ENCODE results near the gene ALG14.

The ALG14 gene

GRCh38 chr1:94935034-94935433, 137.7 kb downstream of the ALG14 start:
- no peaks in the 10 kb centered on the region for H3K36me3 ChIP-seq
- no peak for DNase-seq
- H3K4me3 ChIP-seq (ENCODE audit: low read depth, low read length) = no peak overlapping the region
- no peaks in the 10 kb centered on the region for H3K9me3 ChIP-seq (ENCODE audit: severe bottlenecking)
- no peaks in the 10 kb centered on the region for H3K27me3 ChIP-seq (ENCODE audit: insufficient read depth, low read depth, severe bottlenecking)
- H3K27ac ChIP-seq = no peak overlapping the region
- TF ChIP-seq CTCF (IDR thresholded peaks at IDR 0.05; ENCODE audit: low read depth, low read length) = no peak

GRCh38 chr1:94934551-94934950, 138.2 kb downstream of the ALG14 start:
- Histone ChIP-seq H3K36me3 (no peaks in the 10 kb centered on the region), H3K27me3 (ENCODE audit: insufficient read depth, low read depth, severe bottlenecking) (no peaks in the 10 kb centered on the region), H3K9me3 (ENCODE audit: severe bottlenecking) (no peaks in the 10 kb centered on the region), H3K27ac (no peak overlapping the region), H3K4me3 (ENCODE audit: low read depth, low read length) (no peak overlapping the region)
- TF ChIP-seq CTCF (IDR thresholded peaks at IDR 0.05; ENCODE audit: low read depth, low read length) = no peak
- DNase-seq = no peak

- no peak for TF ChIP-seq CTCF (IDR thresholded peaks at IDR 0.05; ENCODE audit: low read depth, low read length)
- Histone ChIP-seq H3K9me3 (ENCODE audit: severe bottlenecking) (no peaks in the 10 kb centered on the region), H3K27ac (no peak overlapping the region), H3K36me3 (no peaks in the 10 kb centered on the region), H3K4me3 (ENCODE audit: low read depth, low read length) (no peak overlapping the region), H3K27me3 (ENCODE audit: insufficient read depth, low read depth, severe bottlenecking) (no peaks in the 10 kb centered on the region)
- no peak for DNase-seq
Observed at GRCh38 chr1:94931254-94931841, 141.4 kb downstream of the ALG14 start.

GRCh38 chr1:94929351-94930217, 143.2 kb downstream of the ALG14 start:
- no peak for DNase-seq
- Histone ChIP-seq H3K36me3 (no peaks in the 10 kb centered on the region), H3K9me3 (ENCODE audit: severe bottlenecking) (no peaks in the 10 kb centered on the region), H3K27ac (no peak overlapping the region), H3K27me3 (ENCODE audit: insufficient read depth, low read depth, severe bottlenecking) (no peaks in the 10 kb centered on the region), H3K4me3 (ENCODE audit: low read depth, low read length) (no peak overlapping the region)
- TF ChIP-seq CTCF (IDR thresholded peaks at IDR 0.05; ENCODE audit: low read depth, low read length) = no peak

- no peak overlapping the region for H3K4me3 ChIP-seq (ENCODE audit: low read depth, low read length)
- H3K9me3 ChIP-seq (ENCODE audit: severe bottlenecking) = no peaks in the 10 kb centered on the region
- no peak for TF ChIP-seq CTCF (IDR thresholded peaks at IDR 0.05; ENCODE audit: low read depth, low read length)
- H3K27ac ChIP-seq = no peak overlapping the region
- no peak for DNase-seq
- no peaks in the 10 kb centered on the region for H3K36me3 ChIP-seq
- H3K27me3 ChIP-seq (ENCODE audit: insufficient read depth, low read depth, severe bottlenecking) = no peaks in the 10 kb centered on the region
Observed at GRCh38 chr1:94928293-94928939, 144.3 kb downstream of the ALG14 start.

All from WERI-Rb-1 (cell line).